ENCODE data around the gene PRDX5.

GRCh38 chr11:64371201-64371600 is 53.3 kb downstream of the PRDX5 start:
- TF ChIP-seq CTCF (conservative IDR thresholded peaks at IDR 0.05; ENCODE audit: low read depth in 2 of 2) (no peak), ZNF331 (CRISPR knock-in tag; IDR thresholded peaks at IDR 0.05; ENCODE audit: low read depth) (no peak), REST (IDR thresholded peaks at IDR 0.05; ENCODE audit: unreplicated experiment) (no peak), EZH2 (IDR thresholded peaks at IDR 0.05; ENCODE audit: low read depth, unreplicated experiment) (no peak), EZH2phosphoT487 (IDR thresholded peaks at IDR 0.05; ENCODE audit: unreplicated experiment) (no peak), POLR2AphosphoS5 (IDR thresholded peaks at IDR 0.05; ENCODE audit: low read depth) (no peak), JUNB (IDR thresholded peaks at IDR 0.05; ENCODE audit: unreplicated experiment) (no peak), ZNF462 (CRISPR knock-in tag; IDR thresholded peaks at IDR 0.05) (no peak)
